ENCODE data around the gene ZNF521. TPM values are rescaled to one million over a fixed set of nuclear protein-coding genes. Genes with fewer than 3 reads are reported as not detected.

Gene ZNF521
- 2.7 and 4.3 TPM in 2 replicates for polyA plus RNA-seq

DNA sequence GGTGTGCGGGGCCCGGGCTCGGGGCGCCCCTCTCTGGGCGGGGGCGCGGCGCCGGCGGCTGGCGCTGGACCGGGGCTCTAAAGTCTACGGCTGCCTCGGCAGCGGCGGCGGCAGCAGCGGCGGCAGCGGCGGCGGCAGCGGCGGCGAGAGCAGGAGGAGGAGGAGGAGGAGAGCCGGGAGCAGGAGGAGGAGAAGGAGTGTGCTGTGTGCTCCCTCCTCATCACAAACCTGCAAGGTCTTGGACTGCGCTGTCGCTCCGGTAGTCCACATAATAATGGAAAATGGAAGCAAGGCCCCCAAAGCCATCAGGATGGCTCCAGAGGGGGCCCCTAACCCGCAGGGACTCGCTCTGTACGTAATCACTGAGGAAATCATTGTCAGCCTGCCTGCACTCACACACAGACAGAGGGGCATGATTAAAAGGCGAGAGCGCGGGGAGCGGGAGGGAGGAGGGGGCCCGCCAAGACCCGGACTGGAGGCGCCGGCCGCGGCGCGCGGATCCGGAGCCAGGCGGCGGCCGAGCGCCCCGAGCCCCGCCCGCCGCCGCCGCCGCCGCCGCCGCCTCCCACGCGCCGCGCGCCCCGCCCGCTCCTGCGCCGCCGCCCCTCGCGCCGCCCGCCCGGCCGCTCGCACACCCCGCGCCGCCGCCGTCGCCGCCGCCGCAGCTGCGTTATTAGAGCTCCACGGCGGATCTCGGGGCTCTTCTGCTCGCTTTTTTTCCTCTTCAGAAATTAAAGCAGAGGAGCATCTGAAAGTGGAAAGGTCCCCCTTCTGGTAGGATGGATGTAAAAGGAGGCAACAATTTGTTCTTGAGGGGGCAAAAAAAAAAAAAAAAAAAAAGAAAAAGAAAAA, at the start of gene ZNF521:
ZNF521 (minus strand) TSS at position 390 of the 852 bp plus-strand sequence. CDS start 1,220 bp downstream, outside the sequence.

